DND-41 (cell line): ENCODE results near the gene RCAN1.

Source experiments
- CTCF ChIP-seq: IDR thresholded peaks from 2 replicates; pipeline ENCODE4 v1.5.1; 2012; ENCODE audit warnings: borderline replicate concordance, low read length, moderate library complexity, mild to moderate bottlenecking; ENCODE audit not compliant: poor library complexity, severe bottlenecking; ENCODE audit errors: extremely low read depth
- EZH2 ChIP-seq: IDR thresholded peaks from 3 replicates; pipeline ENCODE4 v1.6.1; 2012; ENCODE audit warnings: borderline replicate concordance, low read depth, mild to moderate bottlenecking, moderate library complexity, low read length, inconsistent platforms; ENCODE audit not compliant: severe bottlenecking

GRCh38 chr21:34550182-34550799, 64.6 kb downstream of the RCAN1 start:
- no peak for TF ChIP-seq CTCF
- TF ChIP-seq EZH2 = no peak
